Uterus (tissue), 2 donors: ENCODE data around the gene ANP32E.

ENCODE experiments used
- POLR2A ChIP-seq, 2 donors: fragments of 450-650 bp; IDR thresholded peaks; one replicate each; pipeline ENCODE4 v1.6.1; 2016; ENCODE audit warnings: antibody characterized with exemption in 2 of 2, mild to moderate bottlenecking in 1 of 2, moderate library complexity in 1 of 2
- TF ChIP-seq, protein P1 (sequence below), 4 experiments: fragments of 200-600 bp in 2 of 4; fragments of 450-650 bp in 2 of 4; sonication (generic) in 2 of 4; IDR thresholded peaks; one replicate each; pipeline ENCODE4 v1.5.1; 2016 to 2019; ENCODE audit warnings: antibody characterized with exemption in 4 of 4, mild to moderate bottlenecking in 2 of 4, moderate library complexity in 1 of 4

DNA sequence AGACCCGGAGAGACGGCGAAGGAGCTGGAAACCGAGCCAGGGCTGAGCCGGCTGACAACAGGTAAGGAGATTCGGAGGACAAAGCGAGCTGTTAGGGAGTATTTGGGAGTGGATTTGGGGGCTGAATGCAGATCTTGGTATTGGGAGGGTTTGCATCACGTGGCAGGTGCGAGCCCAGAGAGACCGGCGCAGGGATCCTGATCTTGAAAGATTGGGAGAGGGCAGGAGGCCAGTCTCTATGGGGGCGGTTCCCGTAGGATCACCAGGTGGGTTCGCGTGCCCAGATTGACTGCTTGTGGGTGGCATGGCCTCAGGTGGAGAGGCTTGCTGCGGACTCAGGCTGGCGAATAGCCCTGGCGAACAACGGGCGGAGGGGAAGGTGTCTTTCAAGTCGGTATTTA, 46.6 kb upstream of the ANP32E start:
- TF ChIP-seq POLR2A (IDR thresholded peaks at IDR 0.05) = peak in 1 of 2 donors; percentile 9
- TF ChIP-seq, protein P1, sequence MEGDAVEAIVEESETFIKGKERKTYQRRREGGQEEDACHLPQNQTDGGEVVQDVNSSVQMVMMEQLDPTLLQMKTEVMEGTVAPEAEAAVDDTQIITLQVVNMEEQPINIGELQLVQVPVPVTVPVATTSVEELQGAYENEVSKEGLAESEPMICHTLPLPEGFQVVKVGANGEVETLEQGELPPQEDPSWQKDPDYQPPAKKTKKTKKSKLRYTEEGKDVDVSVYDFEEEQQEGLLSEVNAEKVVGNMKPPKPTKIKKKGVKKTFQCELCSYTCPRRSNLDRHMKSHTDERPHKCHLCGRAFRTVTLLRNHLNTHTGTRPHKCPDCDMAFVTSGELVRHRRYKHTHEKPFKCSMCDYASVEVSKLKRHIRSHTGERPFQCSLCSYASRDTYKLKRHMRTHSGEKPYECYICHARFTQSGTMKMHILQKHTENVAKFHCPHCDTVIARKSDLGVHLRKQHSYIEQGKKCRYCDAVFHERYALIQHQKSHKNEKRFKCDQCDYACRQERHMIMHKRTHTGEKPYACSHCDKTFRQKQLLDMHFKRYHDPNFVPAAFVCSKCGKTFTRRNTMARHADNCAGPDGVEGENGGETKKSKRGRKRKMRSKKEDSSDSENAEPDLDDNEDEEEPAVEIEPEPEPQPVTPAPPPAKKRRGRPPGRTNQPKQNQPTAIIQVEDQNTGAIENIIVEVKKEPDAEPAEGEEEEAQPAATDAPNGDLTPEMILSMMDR (IDR thresholded peaks at IDR 0.05) = no peak
